ENCODE data around the gene SHISA6.

GRCh38 chr17:11580677-11581076 is 339.7 kb downstream of the SHISA6 start:
- TF ChIP-seq CTCF (IDR thresholded peaks at IDR 0.05) (no peak), POLR2AphosphoS5 (IDR thresholded peaks at IDR 0.05; ENCODE audit: low read depth, low read length) (no peak), REST (IDR thresholded peaks at IDR 0.05; ENCODE audit: insufficient read depth in 1 of 2, low read depth in 2 of 2, low read length in 1 of 2) (no peak), SIN3A (IDR thresholded peaks at IDR 0.05; ENCODE audit: borderline replicate concordance, insufficient read depth, low read depth, low read length) (no peak), TCF7L2 (IDR thresholded peaks at IDR 0.05; ENCODE audit: low read depth, low read length) (no peak)

Data from Panc1 (cell line).